ENCODE data around the gene RBM44. TPM values are rescaled to one million over a fixed set of nuclear protein-coding genes. Genes with fewer than 3 reads are reported as not detected.
A peak's percentile ranks its signal among the peaks of the same experiment; 100 is the strongest.

RBM44 gene
- total and polyA plus RNA-seq, 8 donors, result 0.41 to 1.6 (median 1.1) TPM

DNA sequence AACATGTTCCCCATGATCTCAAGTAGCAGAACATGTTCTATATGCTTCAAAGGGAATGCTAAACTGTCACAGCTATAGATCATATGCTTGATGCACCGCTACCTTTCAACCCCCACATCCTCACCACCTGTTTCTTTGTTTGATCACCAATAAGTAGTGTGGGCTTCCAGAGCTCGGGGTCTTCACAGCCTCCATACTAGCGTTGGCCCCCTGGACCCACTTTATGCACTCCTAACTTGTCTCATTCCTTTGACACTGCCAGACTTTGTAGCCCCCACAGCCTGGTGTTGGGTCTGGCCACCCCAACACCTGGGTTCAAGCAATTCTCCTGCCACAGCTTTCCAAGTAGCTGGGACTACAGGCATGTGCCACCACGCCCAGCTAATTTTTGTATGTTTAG lies 11.6 kb upstream of the RBM44 start:
- TF ChIP-seq, protein P1, sequence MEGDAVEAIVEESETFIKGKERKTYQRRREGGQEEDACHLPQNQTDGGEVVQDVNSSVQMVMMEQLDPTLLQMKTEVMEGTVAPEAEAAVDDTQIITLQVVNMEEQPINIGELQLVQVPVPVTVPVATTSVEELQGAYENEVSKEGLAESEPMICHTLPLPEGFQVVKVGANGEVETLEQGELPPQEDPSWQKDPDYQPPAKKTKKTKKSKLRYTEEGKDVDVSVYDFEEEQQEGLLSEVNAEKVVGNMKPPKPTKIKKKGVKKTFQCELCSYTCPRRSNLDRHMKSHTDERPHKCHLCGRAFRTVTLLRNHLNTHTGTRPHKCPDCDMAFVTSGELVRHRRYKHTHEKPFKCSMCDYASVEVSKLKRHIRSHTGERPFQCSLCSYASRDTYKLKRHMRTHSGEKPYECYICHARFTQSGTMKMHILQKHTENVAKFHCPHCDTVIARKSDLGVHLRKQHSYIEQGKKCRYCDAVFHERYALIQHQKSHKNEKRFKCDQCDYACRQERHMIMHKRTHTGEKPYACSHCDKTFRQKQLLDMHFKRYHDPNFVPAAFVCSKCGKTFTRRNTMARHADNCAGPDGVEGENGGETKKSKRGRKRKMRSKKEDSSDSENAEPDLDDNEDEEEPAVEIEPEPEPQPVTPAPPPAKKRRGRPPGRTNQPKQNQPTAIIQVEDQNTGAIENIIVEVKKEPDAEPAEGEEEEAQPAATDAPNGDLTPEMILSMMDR (IDR thresholded peaks at IDR 0.05), result no peak
- Histone ChIP-seq H3K36me3 (peaks cover 0 to 25% of the 10 kb centered on the region in 2 donors), H3K27me3 (no peaks in the 10 kb centered on the region), H3K27ac (no peak overlapping the region), H3K4me1 (no peaks in the 10 kb centered on the region), H3K9me3 (peaks cover 0 to 8% of the 10 kb centered on the region in 2 donors), H3K4me3 (no peak overlapping the region)
- DNase-seq (no peak), ATAC-seq (no peak)
- intact Hi-C loops (cut with DNase I), result no loop called here

DNA sequence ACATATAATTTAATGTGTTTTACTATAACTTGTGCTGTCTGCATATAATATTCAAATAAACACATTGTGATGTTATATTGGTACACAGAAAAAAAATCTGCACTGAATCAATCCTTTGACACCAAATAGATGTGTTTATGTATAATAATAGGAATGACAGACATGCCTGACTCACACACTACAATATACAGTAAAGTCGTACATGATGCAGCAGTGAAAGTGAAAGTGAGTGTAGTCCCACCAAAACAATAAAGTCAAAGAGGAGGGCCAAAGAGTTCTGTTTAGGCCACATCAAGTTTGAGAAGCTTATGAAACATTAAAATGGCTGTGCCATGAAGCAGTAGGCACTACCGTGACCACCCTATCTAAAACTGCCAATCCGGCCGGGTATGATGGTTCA lies 8.2 kb upstream of the RBM44 start:
- no peak for ATAC-seq

DNA sequence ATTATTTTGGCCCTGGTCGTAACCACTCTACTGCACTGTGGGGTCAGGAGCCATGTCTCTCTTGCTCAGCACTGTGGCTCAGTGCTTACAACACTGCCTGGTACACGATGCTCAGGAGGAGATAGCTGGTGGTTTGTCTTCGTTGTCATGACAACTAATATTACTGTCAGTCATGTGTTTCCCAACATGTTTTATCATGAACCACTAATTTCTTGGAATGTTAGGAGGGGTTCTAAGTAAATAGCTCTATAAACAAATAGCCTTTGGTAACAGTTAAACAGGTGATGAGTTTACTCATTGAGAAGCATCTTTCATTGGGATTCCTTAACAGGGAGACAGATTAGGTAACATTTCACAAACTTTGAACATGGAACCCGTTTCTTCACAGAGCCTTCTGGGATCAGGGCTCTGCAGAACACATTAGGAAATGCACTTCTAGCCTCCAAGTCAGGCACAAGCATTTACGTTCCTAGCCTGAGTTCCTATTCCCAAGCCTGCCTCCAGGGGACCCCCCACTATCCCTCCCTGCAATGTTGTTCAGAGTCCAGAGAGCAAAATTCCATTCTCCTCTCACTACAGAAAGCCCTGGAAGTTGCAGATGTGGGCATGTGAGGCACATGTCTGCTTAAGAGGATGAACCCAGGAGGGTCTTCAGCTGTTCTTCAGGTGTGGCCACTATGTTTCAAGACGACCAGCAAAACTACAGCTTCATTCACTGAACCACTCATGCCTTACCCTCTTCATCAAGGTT lies 6.4 kb upstream of the RBM44 start:
- Histone ChIP-seq H3K36me3 (peaks cover 0 to 7% of the 10 kb centered on the region in 2 donors), H3K4me3 (no peak overlapping the region), H3K4me1 (no peaks in the 10 kb centered on the region), H3K9me3 (no peaks in the 10 kb centered on the region), H3K27me3 (no peaks in the 10 kb centered on the region), H3K27ac (no peak overlapping the region)
- intact Hi-C loops (cut with DNase I), result no loop called here
- no peak for ATAC-seq
- TF ChIP-seq, protein P1 (IDR thresholded peaks at IDR 0.05), result no peak
- DNase-seq, result no peak

More for the DNA sequence above, 8.2 kb upstream of the RBM44 start:
- TF ChIP-seq, protein P1 (IDR thresholded peaks at IDR 0.05), result no peak
- DNase-seq, result no peak
- peaks cover 0 to 8% of the 10 kb centered on the region in 2 donors for H3K9me3 ChIP-seq
- no peaks in the 10 kb centered on the region for H3K27me3 ChIP-seq
- H3K27ac ChIP-seq, result no peak overlapping the region
- H3K4me3 ChIP-seq, result no peak overlapping the region
- intact Hi-C loops (cut with DNase I), result no loop called here
- H3K36me3 ChIP-seq, result peaks cover 0 to 16% of the 10 kb centered on the region in 2 donors
- H3K4me1 ChIP-seq, result no peaks in the 10 kb centered on the region

DNA sequence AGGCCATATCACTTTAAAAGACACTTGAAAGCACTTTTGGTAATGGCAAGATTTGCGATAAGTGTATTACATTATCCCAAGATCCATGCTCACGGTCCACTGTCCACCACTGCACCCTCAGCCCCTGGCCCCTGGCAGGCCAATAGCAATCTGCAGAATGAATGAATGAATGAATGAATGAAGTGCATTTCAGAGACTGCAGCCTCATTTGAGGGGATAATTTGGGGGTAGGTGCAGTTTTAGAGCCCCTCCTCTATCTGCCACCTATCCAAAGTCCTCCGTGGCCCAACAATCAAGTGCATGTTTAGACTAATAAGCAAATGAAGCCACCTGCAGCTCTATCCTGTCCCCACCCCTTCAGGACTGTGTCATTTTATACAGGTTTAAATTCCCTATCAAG lies 1.3 kb upstream of the RBM44 start:
- H3K4me3 ChIP-seq, result no peak overlapping the region
- DNase-seq (no peak), ATAC-seq (no peak)
- H3K4me1 ChIP-seq, result no peaks in the 10 kb centered on the region
- peaks cover 0 to 12% of the 10 kb centered on the region in 2 donors for H3K9me3 ChIP-seq
- no peaks in the 10 kb centered on the region for H3K27me3 ChIP-seq
- TF ChIP-seq, protein P1 (IDR thresholded peaks at IDR 0.05), result no peak
- no peak overlapping the region for H3K27ac ChIP-seq
- no peaks in the 10 kb centered on the region for H3K36me3 ChIP-seq
- intact Hi-C loops (cut with DNase I), result no loop called here

DNA sequence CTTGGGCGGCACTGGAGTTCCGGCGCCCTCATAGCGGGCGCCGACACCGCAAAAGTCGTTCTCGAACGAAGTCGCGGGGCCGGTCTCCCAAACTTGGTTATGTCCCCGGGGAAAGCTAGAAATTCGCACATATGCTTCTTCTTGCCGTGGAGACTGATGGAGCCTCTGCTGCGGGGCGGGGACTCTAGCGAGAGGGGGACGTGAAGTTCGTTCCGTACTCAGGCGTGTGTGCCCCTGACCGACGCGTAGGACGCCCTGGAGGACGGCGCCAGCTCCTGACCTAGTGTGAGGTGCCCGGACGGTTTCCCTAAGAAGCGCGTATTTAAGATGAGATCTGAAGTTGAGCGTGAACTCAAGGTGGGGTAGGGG lies 465 bp downstream of the RBM44 start:
- TF ChIP-seq, protein P1 (IDR thresholded peaks at IDR 0.05), result no peak
- Histone ChIP-seq H3K4me1 (no peaks in the 10 kb centered on the region), H3K9me3 (peaks cover 0 to 12% of the 10 kb centered on the region in 2 donors), H3K36me3 (no peaks in the 10 kb centered on the region), H3K4me3 (no peak overlapping the region), H3K27ac (no peak overlapping the region), H3K27me3 (no peaks in the 10 kb centered on the region)
- DNase-seq (peak in 1 of 4 donors; percentile 73), ATAC-seq (no peak)
- intact Hi-C loops (cut with DNase I), result no loop called here
